ENCODE results near the gene ARAP2. TPM values are rescaled to one million over a fixed set of nuclear protein-coding genes. Genes with fewer than 3 reads are reported as not detected.

ARAP2 gene
- total RNA-seq, 1 experiment from 2014 or later = 1.5 TPM

DNA sequence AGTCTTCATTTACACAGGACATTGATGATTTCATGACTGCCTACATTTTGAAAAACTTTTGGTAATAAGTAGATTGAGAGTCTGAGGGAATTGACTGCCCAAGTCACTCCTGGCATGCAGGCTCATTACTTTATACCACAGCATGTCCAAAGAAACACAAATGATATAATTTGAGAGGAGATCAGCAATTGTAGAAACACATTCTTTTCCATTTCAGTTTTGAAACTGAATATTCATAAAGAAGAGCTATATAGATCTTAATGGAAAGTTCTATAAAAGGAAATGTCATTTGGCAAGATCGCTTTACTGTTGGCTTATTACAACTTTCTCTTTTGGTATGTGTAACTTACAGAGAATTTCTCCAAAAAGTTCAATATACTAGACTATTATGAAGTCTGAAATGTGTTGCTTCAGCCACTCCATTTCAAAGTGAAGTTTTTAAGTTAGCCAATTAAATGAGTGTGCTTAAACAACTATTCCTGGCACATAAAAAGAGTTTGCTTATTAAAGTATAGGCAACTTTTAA is 158.0 kb downstream of the ARAP2 start:
- in situ Hi-C loops (cut with HindIII; ENCODE audit: low pct_unique_long_range_greater_than_20kb, low sequenced_read_pairs) = no loop called here
- no peak for DNase-seq (ENCODE audit: low read depth)

DNA sequence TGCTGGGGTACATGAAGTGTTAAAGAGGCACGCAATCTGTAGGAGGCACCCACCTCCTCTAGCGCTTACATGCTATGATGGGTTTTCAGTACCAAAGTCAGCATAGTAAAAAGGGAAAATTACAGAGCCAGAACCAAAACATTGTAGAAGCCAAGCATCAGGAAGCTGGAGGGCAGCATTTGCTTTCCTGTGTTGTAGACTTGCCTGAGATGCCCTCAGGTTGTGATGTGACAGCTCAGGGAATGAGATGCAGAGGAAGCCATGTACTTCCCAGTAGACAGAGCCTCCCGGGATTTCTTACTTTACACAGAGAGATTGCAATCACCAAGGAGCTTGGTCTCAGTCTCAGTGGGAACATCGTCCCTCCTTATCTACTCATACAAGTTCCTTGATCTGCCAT is 161.5 kb downstream of the ARAP2 start:
- DNase-seq (ENCODE audit: low read depth) = no peak
- in situ Hi-C loops (cut with HindIII; ENCODE audit: low pct_unique_long_range_greater_than_20kb, low sequenced_read_pairs) = no loop called here

GRCh38 chr4:36081185-36081584 is 163.1 kb downstream of the ARAP2 start:
- DNase-seq (ENCODE audit: low read depth) = no peak
- in situ Hi-C loops (cut with HindIII; ENCODE audit: low pct_unique_long_range_greater_than_20kb, low sequenced_read_pairs) = no loop called here

DNA sequence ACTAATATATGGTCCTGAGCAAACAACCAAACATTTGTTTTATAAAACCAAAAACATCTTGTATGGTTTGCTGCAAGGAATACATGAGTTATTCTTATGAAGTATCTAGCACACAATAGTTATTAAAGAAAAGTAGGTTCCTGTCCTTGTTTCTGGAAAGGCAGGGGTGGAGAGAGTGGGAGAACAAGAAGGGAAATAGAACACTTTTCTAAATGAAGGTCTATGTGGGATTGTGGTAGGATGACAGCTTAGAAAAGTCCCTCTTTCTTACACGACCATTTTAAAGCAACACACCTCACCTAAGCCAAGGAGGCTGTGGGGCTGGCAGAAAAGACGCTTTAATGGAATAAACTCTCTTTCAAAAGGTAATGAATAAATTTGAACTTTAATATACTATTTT is 164.6 kb downstream of the ARAP2 start:
- in situ Hi-C loops (cut with HindIII; ENCODE audit: low pct_unique_long_range_greater_than_20kb, low sequenced_read_pairs) = no loop called here
- no peak for DNase-seq (ENCODE audit: low read depth)

- no peak for DNase-seq (ENCODE audit: low read depth)
- in situ Hi-C loops (cut with HindIII; ENCODE audit: low pct_unique_long_range_greater_than_20kb, low sequenced_read_pairs) = no loop called here
Observed at GRCh38 chr4:36078319-36078718, 166.0 kb downstream of the ARAP2 start.

DNA sequence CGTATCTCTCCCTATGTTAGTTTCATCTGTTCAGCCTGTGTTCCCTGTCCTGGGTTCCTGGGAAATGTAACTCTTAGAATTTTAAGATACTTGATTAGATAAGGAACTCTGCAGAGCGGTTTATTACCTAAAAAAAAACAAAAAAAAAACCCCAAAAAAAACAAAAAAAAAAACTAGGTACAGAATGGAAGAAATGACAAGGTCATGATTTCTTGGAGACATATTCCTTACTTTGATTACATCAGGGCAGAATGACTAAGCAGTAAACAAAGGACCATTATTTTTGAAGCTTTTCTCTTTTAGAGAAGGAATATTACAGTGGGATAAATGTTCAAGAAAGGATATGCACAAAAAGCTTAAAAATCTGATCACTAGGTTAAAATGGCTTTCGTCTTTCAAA is 171.8 kb downstream of the ARAP2 start:
- in situ Hi-C loops (cut with HindIII; ENCODE audit: low pct_unique_long_range_greater_than_20kb, low sequenced_read_pairs) = no loop called here

DNA sequence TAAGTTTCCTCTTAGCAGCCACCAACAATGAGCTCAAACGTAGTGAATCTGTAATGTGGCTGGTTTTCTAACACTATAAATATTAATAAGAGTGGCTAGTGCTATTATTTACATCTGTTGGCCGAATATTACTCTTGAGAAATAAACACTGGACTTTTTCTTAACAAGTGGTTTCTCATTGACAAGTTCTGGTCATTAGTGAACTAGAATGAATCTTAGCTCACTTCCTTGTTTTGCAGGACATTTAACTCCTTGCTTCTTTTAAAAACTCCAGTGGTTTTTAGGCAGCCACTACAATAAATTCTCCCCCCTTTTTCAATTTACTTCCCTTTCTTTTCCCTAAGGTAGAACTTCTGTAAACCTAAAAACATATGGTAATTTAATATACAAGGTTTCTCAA is 177.2 kb downstream of the ARAP2 start:
- in situ Hi-C loops (cut with HindIII; ENCODE audit: low pct_unique_long_range_greater_than_20kb, low sequenced_read_pairs) = no loop called here
- no peak for DNase-seq (ENCODE audit: low read depth)

More for the DNA sequence above, 171.8 kb downstream of the ARAP2 start:
- no peak for DNase-seq (ENCODE audit: low read depth)

- no peak for DNase-seq (ENCODE audit: low read depth)
- in situ Hi-C loops (cut with HindIII; ENCODE audit: low pct_unique_long_range_greater_than_20kb, low sequenced_read_pairs) = no loop called here
Observed at GRCh38 chr4:36065274-36065871, 178.9 kb downstream of the ARAP2 start.

- in situ Hi-C loops (cut with HindIII; ENCODE audit: low pct_unique_long_range_greater_than_20kb, low sequenced_read_pairs) = no loop called here
- DNase-seq (ENCODE audit: low read depth) = no peak
Observed at GRCh38 chr4:36064117-36064516, 180.2 kb downstream of the ARAP2 start.

- in situ Hi-C loops (cut with HindIII; ENCODE audit: low pct_unique_long_range_greater_than_20kb, low sequenced_read_pairs) = no loop called here
- DNase-seq (ENCODE audit: low read depth) = peak; percentile 26
Observed at GRCh38 chr4:36056136-36056535, 188.2 kb downstream of the ARAP2 start.

DNA sequence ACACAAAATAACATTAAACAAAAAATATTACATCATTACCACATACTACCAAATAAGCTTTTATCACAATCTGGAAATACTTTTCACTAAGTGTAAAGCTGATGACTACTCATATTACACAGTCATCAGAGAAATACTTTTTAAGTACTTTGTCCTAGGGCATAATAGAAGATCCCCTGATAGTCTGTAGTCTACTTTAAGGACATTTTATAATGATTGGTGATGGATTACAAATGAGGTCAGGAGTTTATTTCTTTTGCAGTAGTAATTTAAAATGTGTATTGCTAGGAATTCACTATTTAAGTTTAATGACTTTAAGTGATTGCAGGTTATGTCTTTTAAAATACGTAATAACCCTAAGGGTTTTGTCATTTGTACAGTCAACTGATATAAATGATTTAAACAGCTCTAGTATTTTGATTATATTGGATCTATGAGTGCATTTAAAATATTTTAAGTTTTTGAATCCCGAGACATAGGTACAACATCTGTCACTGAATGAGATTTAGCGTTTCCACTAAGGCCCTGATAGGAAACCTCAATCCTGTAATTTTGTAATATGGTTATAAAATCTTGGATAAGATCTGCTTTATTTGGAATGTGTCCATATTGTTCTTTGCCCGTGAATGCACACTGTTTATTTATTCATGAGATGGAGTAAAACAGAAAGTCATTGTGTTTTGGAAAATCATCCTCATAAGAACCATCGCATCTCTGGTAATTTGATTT is 189.5 kb downstream of the ARAP2 start:
- peak; percentile 74 for DNase-seq (ENCODE audit: low read depth)
- in situ Hi-C loops (cut with HindIII; ENCODE audit: low pct_unique_long_range_greater_than_20kb, low sequenced_read_pairs) = no loop called here

- in situ Hi-C loops (cut with HindIII; ENCODE audit: low pct_unique_long_range_greater_than_20kb, low sequenced_read_pairs) = no loop called here
Observed at GRCh38 chr4:36053930-36054329, 190.4 kb downstream of the ARAP2 start.

GRCh38 chr4:36051634-36052033 is 192.7 kb downstream of the ARAP2 start:
- no peak for DNase-seq (ENCODE audit: low read depth)
- in situ Hi-C loops (cut with HindIII; ENCODE audit: low pct_unique_long_range_greater_than_20kb, low sequenced_read_pairs) = no loop called here

More at GRCh38 chr4:36053930-36054329, 190.4 kb downstream of the ARAP2 start:
- no peak for DNase-seq (ENCODE audit: low read depth)

- peak; percentile 33 for DNase-seq (ENCODE audit: low read depth)
- in situ Hi-C loops (cut with HindIII; ENCODE audit: low pct_unique_long_range_greater_than_20kb, low sequenced_read_pairs) = no loop called here
Observed at GRCh38 chr4:36046026-36046425, 198.3 kb downstream of the ARAP2 start.

DNA sequence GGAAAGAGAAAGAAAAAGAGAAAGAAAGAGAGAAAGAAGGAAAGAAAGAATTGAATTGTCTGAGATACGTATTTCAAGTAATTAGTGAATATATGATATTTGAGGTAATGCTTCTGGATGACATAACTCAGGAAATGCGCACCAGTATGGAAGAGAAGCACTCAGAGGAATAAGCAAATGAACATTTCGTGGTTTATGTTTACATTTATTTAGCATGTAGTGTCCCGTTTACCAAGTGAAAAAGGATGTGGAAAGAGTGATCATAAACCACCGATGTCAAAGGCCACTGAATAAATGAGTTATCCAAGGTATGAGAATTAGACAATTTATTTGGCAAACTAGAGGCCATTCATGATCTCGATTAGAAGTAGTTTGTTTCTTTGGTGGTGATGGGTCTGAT is 200.4 kb downstream of the ARAP2 start:
- in situ Hi-C loops (cut with HindIII; ENCODE audit: low pct_unique_long_range_greater_than_20kb, low sequenced_read_pairs) = no loop called here

DNA sequence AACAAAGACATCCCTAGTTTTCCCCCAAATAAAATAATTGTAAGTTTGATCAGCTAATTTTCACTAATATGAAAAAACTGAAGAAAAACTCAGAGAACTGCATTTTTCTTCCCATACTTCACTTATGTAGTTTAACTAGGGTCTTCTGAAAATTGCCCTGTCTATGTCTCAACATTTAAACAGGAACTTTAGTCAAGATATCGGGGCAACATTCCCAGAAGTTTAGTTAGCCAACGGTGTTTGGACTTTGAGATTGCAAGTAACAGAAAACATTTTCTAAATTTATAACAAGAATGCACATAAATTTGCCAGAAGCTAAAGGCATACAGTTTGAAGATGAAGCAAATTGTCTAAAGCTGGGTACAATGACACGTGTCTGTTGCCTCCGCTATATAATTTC is 201.1 kb downstream of the ARAP2 start:
- in situ Hi-C loops (cut with HindIII; ENCODE audit: low pct_unique_long_range_greater_than_20kb, low sequenced_read_pairs) = no loop called here
- DNase-seq (ENCODE audit: low read depth) = no peak

More for the DNA sequence above, 200.4 kb downstream of the ARAP2 start:
- no peak for DNase-seq (ENCODE audit: low read depth)

DNA sequence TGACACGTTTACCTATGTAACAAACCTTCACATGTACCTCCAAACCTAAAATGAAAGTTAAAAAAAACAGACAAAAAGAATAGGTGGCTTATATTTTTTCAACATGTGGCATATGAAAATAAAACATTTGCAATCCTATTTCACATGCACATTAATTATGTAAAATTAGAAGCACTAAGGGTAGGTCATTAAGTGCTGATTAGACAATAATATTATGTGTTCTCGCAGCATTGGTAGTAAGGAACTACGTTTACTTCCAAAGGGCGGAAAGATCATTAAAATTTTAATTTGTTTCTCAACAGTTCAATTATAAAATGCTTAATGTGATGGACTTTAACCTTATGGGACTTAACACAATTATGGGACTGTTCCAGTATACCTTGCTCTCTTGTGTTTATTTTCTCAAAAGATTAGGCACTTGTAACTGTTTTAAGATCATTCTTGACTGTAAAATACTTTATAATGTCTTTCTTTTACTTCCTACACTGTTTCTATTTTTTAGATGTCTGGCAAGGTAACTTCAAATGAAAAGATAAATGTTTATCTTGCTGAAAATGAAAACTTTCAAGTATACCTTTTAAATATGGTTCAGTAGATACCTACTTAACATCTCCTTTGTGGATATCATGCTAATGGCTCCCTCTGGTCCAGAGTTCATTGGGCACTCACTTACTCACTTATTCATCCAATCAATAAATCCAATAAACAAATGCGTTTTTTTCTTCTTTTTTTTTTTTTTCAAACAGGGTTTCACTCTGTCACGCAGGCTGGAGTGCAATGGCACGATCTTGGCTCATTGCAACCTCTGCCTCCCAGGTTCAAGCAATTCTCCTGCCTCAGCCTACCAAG is 202.0 kb downstream of the ARAP2 start:
- in situ Hi-C loops (cut with HindIII; ENCODE audit: low pct_unique_long_range_greater_than_20kb, low sequenced_read_pairs) = no loop called here

DNA sequence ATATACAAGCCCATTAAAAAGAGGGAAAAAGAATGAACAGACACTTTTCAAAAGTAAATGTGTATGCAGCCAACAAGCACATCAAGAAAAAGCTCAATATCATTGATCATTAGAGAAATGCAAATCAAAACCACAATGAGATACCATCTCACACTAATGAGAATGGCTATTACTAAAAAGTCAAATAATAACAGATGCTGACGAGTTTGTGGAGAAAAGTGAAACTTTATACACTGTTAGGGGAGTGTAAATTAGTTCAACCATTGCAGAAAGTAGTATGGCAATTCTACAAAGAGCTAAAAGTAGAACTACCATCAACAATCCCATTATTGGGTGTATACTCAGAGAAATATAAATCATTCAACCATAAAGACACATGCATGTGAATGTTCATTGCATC is 203.0 kb downstream of the ARAP2 start:
- DNase-seq (ENCODE audit: low read depth) = no peak
- in situ Hi-C loops (cut with HindIII; ENCODE audit: low pct_unique_long_range_greater_than_20kb, low sequenced_read_pairs) = no loop called here

More for the DNA sequence above, 202.0 kb downstream of the ARAP2 start:
- no peak for DNase-seq (ENCODE audit: low read depth)

DNA sequence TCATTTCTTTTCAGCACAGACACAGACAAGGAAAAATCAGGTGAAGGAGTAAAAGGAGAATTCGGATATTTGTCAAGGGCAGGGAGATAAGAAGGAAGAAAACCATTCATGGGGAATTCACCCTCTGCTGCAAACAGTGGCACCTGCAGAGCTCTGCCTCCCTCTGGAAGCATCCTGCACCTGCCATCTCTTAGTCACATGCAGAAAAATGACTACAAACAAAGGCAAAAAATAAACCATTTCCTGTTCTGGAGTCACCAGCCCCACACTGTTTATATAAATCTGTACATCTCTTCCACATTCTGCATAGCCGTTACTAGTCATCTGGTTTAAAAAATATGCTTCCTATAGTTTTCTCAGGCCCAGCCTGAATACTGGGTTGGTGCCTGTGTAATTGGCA is 205.3 kb downstream of the ARAP2 start:
- no peak for DNase-seq (ENCODE audit: low read depth)
- in situ Hi-C loops (cut with HindIII; ENCODE audit: low pct_unique_long_range_greater_than_20kb, low sequenced_read_pairs) = no loop called here

Measured in Caki2 (cell line).